LHCN-M2 (cell line): ENCODE results near the gene MTAP. TPM values are rescaled to one million over a fixed set of nuclear protein-coding genes. Genes with fewer than 3 reads are reported as not detected.

Experiments used
- DNase-seq: peaks from one replicate; pipeline ENCODE4 v3.0.0-alpha.2; 2012; ENCODE audit warnings: low read depth
- total RNA-seq: library from RNA; depleted of rRNA; stranded (reverse); fragments of >200 nt; gene quantifications from 2 replicates; pipeline ENCODE4 v1.2.3, GENCODE V29; 2014; rRNA removed

Gene MTAP
- total RNA-seq, 1 experiment from 2014 or later, result 67.5 TPM

GRCh38 chr9:21969011-21969940 is 166.8 kb downstream of the MTAP start:
- no peak for DNase-seq

GRCh38 chr9:21969951-21970799 is 167.7 kb downstream of the MTAP start:
- no peak for DNase-seq

- DNase-seq, result no peak
Measured at GRCh38 chr9:21970800-21971640, 168.6 kb downstream of the MTAP start.

GRCh38 chr9:21972361-21972760 is 169.9 kb downstream of the MTAP start:
- no peak for DNase-seq

GRCh38 chr9:21974343-21974721 is 171.9 kb downstream of the MTAP start:
- DNase-seq, result peak; percentile 44

- peak; percentile 89 for DNase-seq
Measured at GRCh38 chr9:21974722-21975409, 172.4 kb downstream of the MTAP start.

- no peak for DNase-seq
Measured at GRCh38 chr9:21976334-21976875, 174.0 kb downstream of the MTAP start.

GRCh38 chr9:21982391-21982790 is 180.0 kb downstream of the MTAP start:
- no peak for DNase-seq

GRCh38 chr9:21982861-21983560 is 180.6 kb downstream of the MTAP start:
- DNase-seq, result no peak

- no peak for DNase-seq
Measured at GRCh38 chr9:21983561-21983935, 181.1 kb downstream of the MTAP start.

- DNase-seq, result no peak
Measured at GRCh38 chr9:21984101-21984500, 181.7 kb downstream of the MTAP start.

GRCh38 chr9:21985964-21986667 is 183.7 kb downstream of the MTAP start:
- DNase-seq, result no peak

Other genes with a start within 250 kb of the MTAP start
- gene CDKN2A, start 191.8 kb downstream of the MTAP start, total RNA-seq, result 310 and 321 TPM in 2 replicates
- gene CDKN2B-AS1, start 192.2 kb downstream of the MTAP start, total RNA-seq, result 2.9 and 6.2 TPM in 2 replicates
- 8.8 and 14.2 TPM in 2 replicates for gene CDKN2B, start 206.7 kb downstream of the MTAP start, total RNA-seq